ENCODE measurements around the gene RNF44. TPM values are rescaled to one million over a fixed set of nuclear protein-coding genes. Genes with fewer than 3 reads are reported as not detected.

The RNF44 gene
- total and polyA plus RNA-seq, 2 of the 13 experiments (the other 11 are each of a cell fraction or from before 2014, with no cell fraction given): 9.2 to 16.8 TPM

DNA sequence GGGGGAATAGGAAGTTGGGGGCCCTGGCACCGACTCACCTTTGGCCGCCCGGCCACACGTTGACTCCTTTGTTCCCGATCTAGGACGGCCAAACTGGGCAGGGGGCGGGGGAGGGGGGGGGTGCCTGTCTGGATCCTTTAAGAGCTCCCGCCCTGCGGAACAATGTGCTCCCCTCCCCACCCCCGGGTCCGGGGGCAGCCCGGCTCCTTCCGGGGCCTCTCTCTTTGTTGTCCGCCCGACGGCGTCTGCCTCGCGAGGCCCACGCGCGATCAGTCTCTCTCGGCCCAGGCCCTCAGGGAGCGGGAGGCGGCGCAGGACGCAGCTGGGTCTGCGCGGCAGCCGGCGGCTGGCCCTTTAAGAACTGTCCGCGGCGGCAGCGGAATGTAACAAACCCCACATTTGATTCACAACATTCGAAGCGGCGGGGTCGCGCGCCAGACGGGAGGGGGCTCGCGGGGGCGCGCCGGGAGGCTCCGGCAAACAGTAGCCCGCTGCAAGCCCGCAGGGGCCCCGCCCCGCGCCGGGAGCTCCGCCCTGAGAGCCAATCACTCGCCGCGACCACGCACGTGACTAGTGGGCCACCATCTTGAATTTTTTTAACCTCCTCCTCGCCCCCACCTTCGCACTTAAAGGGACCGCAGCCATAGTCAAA, at the start of gene RNF44 (continued):
- TF ChIP-seq ZNF30 (CRISPR knock-in tag; IDR thresholded peaks at IDR 0.05) (no peak), TMF1 (CRISPR knock-in tag; IDR thresholded peaks at IDR 0.05; ENCODE audit: low read depth) (0 out of 2 replicates have a peak, but pooled peaks have one; percentile 18), SALL1 (CRISPR knock-in tag; IDR thresholded peaks at IDR 0.05) (no peak; the same call in none of the 2 replicates), NFE2 (CRISPR knock-in tag; IDR thresholded peaks at IDR 0.05) (no peak), MYNN (CRISPR knock-in tag; IDR thresholded peaks at IDR 0.05; ENCODE audit: low read depth) (no peak), IKZF4 (CRISPR knock-in tag; IDR thresholded peaks at IDR 0.05; ENCODE audit: borderline replicate concordance, low read depth, not compliant biosample characterization) (no peak), ZNF274 (CRISPR knock-in tag; IDR thresholded peaks at IDR 0.05) (no peak), ATF7 (IDR thresholded peaks at IDR 0.05) (no peak), ATF7 (CRISPR knock-in tag; IDR thresholded peaks at IDR 0.05) (no peak), SAP130 (CRISPR knock-in tag; IDR thresholded peaks at IDR 0.05; ENCODE audit: low read depth) (peak; percentile 66), TRIM22 (IDR thresholded peaks at IDR 0.05) (no peak), ELK4 (CRISPR knock-in tag; IDR thresholded peaks at IDR 0.05; ENCODE audit: borderline replicate concordance) (no peak), DNMT3B (CRISPR knock-in tag; conservative IDR thresholded peaks at IDR 0.05) (no peak), SMYD3 (CRISPR knock-in tag; IDR thresholded peaks at IDR 0.05) (no peak; the same call in 1 of the 2 replicates), PITX1 (CRISPR knock-in tag; IDR thresholded peaks at IDR 0.05) (no peak), ETV5 (CRISPR knock-in tag; IDR thresholded peaks at IDR 0.05; ENCODE audit: borderline replicate concordance) (peak; percentile 81), KLF12 (CRISPR knock-in tag; IDR thresholded peaks at IDR 0.05; ENCODE audit: borderline replicate concordance) (no peak; the same call in 1 of the 2 replicates), CREM (IDR thresholded peaks at IDR 0.05) (no peak), CREM (CRISPR knock-in tag; IDR thresholded peaks at IDR 0.05) (no peak), PHF21A (CRISPR knock-in tag; IDR thresholded peaks at IDR 0.05) (peak; percentile 34; the same call in 1 of the 2 replicates), ZNF562 (CRISPR knock-in tag; IDR thresholded peaks at IDR 0.05; ENCODE audit: borderline replicate concordance) (no peak), ZNF572 (CRISPR knock-in tag; IDR thresholded peaks at IDR 0.05) (no peak), SKI (IDR thresholded peaks at IDR 0.05; ENCODE audit: partially characterized antibody) (peak; percentile 51), ZNF12 (CRISPR knock-in tag; IDR thresholded peaks at IDR 0.05) (no peak), GLI4 (CRISPR knock-in tag; IDR thresholded peaks at IDR 0.05; ENCODE audit: borderline replicate concordance) (no peak), MLX (CRISPR knock-in tag; IDR thresholded peaks at IDR 0.05) (0 out of 2 replicates have a peak, but pooled peaks have one; percentile 22)
- TF ChIP-seq, protein P1, sequence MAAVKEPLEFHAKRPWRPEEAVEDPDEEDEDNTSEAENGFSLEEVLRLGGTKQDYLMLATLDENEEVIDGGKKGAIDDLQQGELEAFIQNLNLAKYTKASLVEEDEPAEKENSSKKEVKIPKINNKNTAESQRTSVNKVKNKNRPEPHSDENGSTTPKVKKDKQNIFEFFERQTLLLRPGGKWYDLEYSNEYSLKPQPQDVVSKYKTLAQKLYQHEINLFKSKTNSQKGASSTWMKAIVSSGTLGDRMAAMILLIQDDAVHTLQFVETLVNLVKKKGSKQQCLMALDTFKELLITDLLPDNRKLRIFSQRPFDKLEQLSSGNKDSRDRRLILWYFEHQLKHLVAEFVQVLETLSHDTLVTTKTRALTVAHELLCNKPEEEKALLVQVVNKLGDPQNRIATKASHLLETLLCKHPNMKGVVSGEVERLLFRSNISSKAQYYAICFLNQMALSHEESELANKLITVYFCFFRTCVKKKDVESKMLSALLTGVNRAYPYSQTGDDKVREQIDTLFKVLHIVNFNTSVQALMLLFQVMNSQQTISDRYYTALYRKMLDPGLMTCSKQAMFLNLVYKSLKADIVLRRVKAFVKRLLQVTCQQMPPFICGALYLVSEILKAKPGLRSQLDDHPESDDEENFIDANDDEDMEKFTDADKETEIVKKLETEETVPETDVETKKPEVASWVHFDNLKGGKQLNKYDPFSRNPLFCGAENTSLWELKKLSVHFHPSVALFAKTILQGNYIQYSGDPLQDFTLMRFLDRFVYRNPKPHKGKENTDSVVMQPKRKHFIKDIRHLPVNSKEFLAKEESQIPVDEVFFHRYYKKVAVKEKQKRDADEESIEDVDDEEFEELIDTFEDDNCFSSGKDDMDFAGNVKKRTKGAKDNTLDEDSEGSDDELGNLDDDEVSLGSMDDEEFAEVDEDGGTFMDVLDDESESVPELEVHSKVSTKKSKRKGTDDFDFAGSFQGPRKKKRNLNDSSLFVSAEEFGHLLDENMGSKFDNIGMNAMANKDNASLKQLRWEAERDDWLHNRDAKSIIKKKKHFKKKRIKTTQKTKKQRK (IDR thresholded peaks at IDR 0.05; ENCODE audit: low read length): no peak

Measured in HepG2 (cell line).